ENCODE data around the gene TRAF2.

DNA sequence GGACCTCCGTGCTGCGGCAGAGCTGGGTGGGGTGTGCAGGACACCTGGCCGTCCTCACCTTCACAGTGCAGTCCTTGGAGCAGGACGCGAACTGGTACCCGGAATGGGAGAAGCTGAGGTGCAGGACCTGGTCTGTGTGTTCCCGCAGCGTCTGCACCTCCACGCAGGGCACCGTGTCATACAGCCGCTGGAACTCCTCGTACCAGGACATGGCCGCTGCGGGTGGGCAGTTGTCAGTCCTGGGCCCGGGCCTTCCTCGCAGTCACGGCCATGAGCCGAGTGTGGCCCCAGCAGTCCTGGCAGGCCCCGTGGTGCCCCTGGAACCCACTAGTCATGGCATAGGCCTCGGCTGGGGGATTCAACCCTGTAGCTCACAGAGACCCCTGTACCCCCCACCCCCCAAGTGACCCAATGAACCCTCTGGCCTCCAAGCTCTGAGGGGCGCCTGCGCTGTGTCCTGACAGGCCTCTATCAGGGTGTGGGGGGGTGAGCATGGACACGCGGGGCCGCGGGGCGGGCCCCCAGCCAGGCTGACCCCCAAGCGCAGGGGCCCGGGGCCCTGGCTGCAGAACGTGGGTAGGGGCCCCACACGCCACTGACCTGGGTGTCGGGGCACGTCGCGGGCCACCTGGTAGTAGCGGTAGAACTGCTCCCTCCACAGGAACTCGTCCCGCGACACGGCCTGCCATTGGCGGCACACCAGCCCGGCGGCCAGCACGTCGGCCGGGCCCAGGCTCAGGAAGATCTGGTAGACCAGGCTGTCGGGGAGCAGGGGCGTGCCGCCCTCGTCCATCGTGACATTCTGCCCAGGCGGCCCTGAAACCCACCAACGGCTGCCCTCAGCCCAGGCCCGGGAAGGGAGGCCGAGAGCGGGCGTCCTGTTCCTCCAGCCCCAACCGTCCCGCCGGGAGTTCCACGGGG, 57.2 kb downstream of the TRAF2 start:
- TF ChIP-seq, protein P1, sequence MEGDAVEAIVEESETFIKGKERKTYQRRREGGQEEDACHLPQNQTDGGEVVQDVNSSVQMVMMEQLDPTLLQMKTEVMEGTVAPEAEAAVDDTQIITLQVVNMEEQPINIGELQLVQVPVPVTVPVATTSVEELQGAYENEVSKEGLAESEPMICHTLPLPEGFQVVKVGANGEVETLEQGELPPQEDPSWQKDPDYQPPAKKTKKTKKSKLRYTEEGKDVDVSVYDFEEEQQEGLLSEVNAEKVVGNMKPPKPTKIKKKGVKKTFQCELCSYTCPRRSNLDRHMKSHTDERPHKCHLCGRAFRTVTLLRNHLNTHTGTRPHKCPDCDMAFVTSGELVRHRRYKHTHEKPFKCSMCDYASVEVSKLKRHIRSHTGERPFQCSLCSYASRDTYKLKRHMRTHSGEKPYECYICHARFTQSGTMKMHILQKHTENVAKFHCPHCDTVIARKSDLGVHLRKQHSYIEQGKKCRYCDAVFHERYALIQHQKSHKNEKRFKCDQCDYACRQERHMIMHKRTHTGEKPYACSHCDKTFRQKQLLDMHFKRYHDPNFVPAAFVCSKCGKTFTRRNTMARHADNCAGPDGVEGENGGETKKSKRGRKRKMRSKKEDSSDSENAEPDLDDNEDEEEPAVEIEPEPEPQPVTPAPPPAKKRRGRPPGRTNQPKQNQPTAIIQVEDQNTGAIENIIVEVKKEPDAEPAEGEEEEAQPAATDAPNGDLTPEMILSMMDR (IDR thresholded peaks at IDR 0.05), result no peak
- no peak for TF ChIP-seq EZH2 (IDR thresholded peaks at IDR 0.05; ENCODE audit: borderline replicate concordance, insufficient read depth, low read depth, low read length, poor library complexity, severe bottlenecking)
